Body of pancreas (tissue), 4 donors: ENCODE data around the gene KIF2C.

Source experiments
- CTCF ChIP-seq, 7 experiments: fragments of 450-650 bp in 4 of 7; fragments of 200-600 bp in 3 of 7; sonication (generic) in 3 of 7; IDR thresholded peaks; one replicate each; pipeline ENCODE4 v1.5.1; 2016 to 2019; ENCODE audit warnings: antibody characterized with exemption in 7 of 7
- POLR2A ChIP-seq, 3 donors: fragments of 450-650 bp; IDR thresholded peaks; one replicate each; pipeline ENCODE4 v1.6.1; 2016; ENCODE audit warnings: antibody characterized with exemption in 3 of 3, mild to moderate bottlenecking in 2 of 3

DNA sequence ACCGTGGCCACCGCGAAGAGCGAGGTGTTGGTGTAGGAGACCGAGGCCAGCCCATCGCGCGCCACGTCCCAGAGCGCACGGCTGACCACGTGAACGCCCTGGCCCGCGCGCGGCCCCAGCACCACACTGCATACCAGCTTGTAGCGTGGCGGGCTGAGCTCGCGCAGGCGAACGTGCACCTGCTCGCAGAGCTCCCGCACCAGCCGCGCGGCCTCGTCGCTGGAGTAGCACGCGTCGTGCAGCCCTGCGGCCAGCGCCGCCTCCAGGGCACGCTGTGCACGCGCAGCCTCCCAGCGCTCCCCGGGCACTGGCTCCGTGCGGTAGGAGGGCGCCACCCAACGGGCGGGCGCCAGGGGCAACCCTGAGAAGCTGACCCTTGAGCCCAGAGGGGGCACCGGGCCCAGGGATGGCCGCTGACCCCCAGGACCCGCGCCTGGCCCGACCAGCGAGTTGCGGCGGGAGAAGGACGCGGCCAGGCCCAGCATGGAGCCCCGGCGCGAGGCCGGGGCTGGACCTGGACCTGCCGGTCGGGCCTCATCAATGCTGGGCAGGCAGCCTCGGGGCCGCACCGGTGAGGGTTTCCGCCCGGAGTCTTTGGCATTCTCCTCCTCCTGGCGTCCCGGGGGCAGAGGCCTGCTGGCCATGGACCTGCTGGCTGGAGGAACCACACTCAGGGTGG, 66.5 kb downstream of the KIF2C start:
- no peak for TF ChIP-seq CTCF (IDR thresholded peaks at IDR 0.05)
- TF ChIP-seq POLR2A (IDR thresholded peaks at IDR 0.05) = no peak
